Ishikawa (cell line): ENCODE data around the gene NABP2.

Source experiments
- CREB1 ChIP-seq: IDR thresholded peaks from 2 replicates; pipeline ENCODE4 v1.6.1; 2012; ENCODE audit warnings: low read depth
- NFIC ChIP-seq: IDR thresholded peaks from 2 replicates; pipeline ENCODE4 v1.6.1; 2012
- REST ChIP-seq: IDR thresholded peaks from 2 replicates; pipeline ENCODE4 v1.6.1; 2012; ENCODE audit warnings: low read depth, mild to moderate bottlenecking
- TAF1 ChIP-seq: IDR thresholded peaks from 2 replicates; pipeline ENCODE4 v1.6.1; 2012; ENCODE audit warnings: low read depth, mild to moderate bottlenecking

- TF ChIP-seq REST (no peak), TAF1 (no peak), CREB1 (no peak), NFIC (no peak)
Observed at GRCh38 chr12:56229916-56230431, 5.8 kb downstream of the NABP2 start, which contains the start of gene SLC39A5.
